A673 (cell line): Measurements from ENCODE around the gene UNC13C. TPM values are rescaled to one million over a fixed set of nuclear protein-coding genes. Genes with fewer than 3 reads are reported as not detected.

Source experiments
- BruUV-seq: library from RNA; stranded (reverse); fragments of 400-500 nt; replicated peaks from 2 replicates; lab custom pipeline; 2021; lab: Mats Ljungman, UMichigan
- CTCF ChIA-PET: fragments of 300-600 bp; sonication (Branson Sonifier 250); formaldehyde crosslinking; loops from one replicate; lab custom pipeline; 2022; ENCODE audit warnings: antibody characterized with exemption; lab: Charles Lee
- POLR2A ChIA-PET: fragments of 300-600 bp; sonication (Branson Sonifier 250); formaldehyde crosslinking; loops from one replicate; lab custom pipeline; 2022; ENCODE audit warnings: antibody characterized with exemption; ENCODE audit not compliant: low non-redundant PET; lab: Charles Lee
- DNase-seq: peaks from one replicate; pipeline ENCODE4 v3.0.0-alpha.2; 2015; ENCODE audit warnings: low spot score
- H3K27ac ChIP-seq: fragments of 200-600 bp; sonication (generic); 2 replicates; pipeline ENCODE4 v1.5.1; 2016; ENCODE audit warnings: mixed run types, low read depth, mild to moderate bottlenecking, mixed read lengths, antibody characterized with exemption, low read length; ENCODE audit not compliant: poor library complexity, severe bottlenecking
- H3K27me3 ChIP-seq: fragments of 200-600 bp; sonication (generic); replicated peaks from 2 replicates; pipeline ENCODE4 v1.6.1; 2017; ENCODE audit warnings: mixed run types, low read depth, mild to moderate bottlenecking, mixed read lengths, antibody characterized with exemption, low read length; ENCODE audit not compliant: insufficient read depth, poor library complexity
- H3K36me3 ChIP-seq: fragments of 200-600 bp; sonication (generic); 2 replicates; pipeline ENCODE4 v1.6.1; 2016; ENCODE audit warnings: mixed run types, mild to moderate bottlenecking, mixed read lengths, antibody characterized with exemption, low read length; ENCODE audit not compliant: insufficient read depth, poor library complexity, severe bottlenecking
- H3K4me1 ChIP-seq: fragments of 200-600 bp; sonication (generic); 2 replicates; pipeline ENCODE4 v1.6.1; 2017; ENCODE audit warnings: mixed run types, mild to moderate bottlenecking, mixed read lengths, antibody characterized with exemption, low read length; ENCODE audit not compliant: insufficient read depth, poor library complexity, severe bottlenecking
- H3K4me3 ChIP-seq: fragments of 200-600 bp; sonication (generic); 2 replicates; pipeline ENCODE4 v1.5.1; 2016; ENCODE audit warnings: low read depth, mixed run types, mild to moderate bottlenecking, mixed read lengths, low read length; ENCODE audit not compliant: poor library complexity, severe bottlenecking
- H3K9me3 ChIP-seq: fragments of 200-600 bp; sonication (generic); 2 replicates; pipeline ENCODE4 v1.6.1; 2016; ENCODE audit warnings: mixed run types, low read depth, mild to moderate bottlenecking, mixed read lengths, antibody characterized with exemption, low read length; ENCODE audit not compliant: poor library complexity, severe bottlenecking
- EZH2 ChIP-seq: fragments of 200-600 bp; sonication (generic); IDR thresholded peaks from 2 replicates; pipeline ENCODE4 v1.6.1; 2017; ENCODE audit warnings: borderline replicate concordance, low read depth, mild to moderate bottlenecking, mixed read lengths, antibody characterized with exemption, low read length; ENCODE audit not compliant: poor library complexity, severe bottlenecking
- intact Hi-C: fragments of 100-400 bp; cut with micrococcal nuclease; formaldehyde crosslinking; loops from one replicate; pipeline ENCODE4 v1.10.0; 2022; ENCODE audit not compliant: unreplicated experiment
- total RNA-seq: library from RNA; stranded (reverse); gene quantifications from 2 replicates; pipeline ENCODE4 v1.2.3, GENCODE V29; 2021
- TF ChIP-seq, protein P1 (sequence below): fragments of 300-800, 200-600 bp; sonication (generic); conservative IDR thresholded peaks from 2 replicates; pipeline ENCODE4 v1.5.1; 2017; ENCODE audit warnings: low read depth, mild to moderate bottlenecking, antibody characterized with exemption, low read length, moderate library complexity, mixed read lengths

Gene UNC13C
- total RNA-seq, 1 experiment from 2014 or later: not detected

DNA sequence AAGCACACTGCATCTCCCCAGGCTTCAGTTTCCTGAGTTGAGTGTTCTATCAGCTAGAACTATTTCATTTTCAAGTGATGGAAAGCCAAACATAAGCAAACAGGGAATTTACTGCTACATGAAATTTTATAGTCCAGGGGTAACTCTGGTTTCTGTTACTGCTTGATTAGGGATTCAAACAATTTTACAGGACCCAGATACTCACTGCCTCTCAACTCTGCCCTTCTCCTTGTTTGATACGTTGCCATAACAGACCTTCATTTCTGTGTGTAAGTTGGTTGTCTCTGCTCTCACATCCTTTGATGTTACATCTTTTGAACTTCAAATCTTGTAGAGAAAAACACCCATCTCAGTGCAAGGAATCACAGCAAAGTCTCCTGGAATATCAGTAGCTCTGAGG, 572.7 kb downstream of the UNC13C start:
- no peak for TF ChIP-seq EZH2
- TF ChIP-seq, protein P1, sequence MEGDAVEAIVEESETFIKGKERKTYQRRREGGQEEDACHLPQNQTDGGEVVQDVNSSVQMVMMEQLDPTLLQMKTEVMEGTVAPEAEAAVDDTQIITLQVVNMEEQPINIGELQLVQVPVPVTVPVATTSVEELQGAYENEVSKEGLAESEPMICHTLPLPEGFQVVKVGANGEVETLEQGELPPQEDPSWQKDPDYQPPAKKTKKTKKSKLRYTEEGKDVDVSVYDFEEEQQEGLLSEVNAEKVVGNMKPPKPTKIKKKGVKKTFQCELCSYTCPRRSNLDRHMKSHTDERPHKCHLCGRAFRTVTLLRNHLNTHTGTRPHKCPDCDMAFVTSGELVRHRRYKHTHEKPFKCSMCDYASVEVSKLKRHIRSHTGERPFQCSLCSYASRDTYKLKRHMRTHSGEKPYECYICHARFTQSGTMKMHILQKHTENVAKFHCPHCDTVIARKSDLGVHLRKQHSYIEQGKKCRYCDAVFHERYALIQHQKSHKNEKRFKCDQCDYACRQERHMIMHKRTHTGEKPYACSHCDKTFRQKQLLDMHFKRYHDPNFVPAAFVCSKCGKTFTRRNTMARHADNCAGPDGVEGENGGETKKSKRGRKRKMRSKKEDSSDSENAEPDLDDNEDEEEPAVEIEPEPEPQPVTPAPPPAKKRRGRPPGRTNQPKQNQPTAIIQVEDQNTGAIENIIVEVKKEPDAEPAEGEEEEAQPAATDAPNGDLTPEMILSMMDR: no peak
- no peak overlapping the region for H3K4me3 ChIP-seq
- POLR2A ChIA-PET: no interaction called here
- intact Hi-C loops: no loop called here
- H3K27ac ChIP-seq: no peak overlapping the region
- CTCF ChIA-PET: no interaction called here
- H3K9me3 ChIP-seq: no peaks in the 10 kb centered on the region
- no TSS peak for BruUV-seq
- DNase-seq: no peak
- no peaks in the 10 kb centered on the region for H3K27me3 ChIP-seq
- H3K36me3 ChIP-seq: no peaks in the 10 kb centered on the region
- no peaks in the 10 kb centered on the region for H3K4me1 ChIP-seq

DNA sequence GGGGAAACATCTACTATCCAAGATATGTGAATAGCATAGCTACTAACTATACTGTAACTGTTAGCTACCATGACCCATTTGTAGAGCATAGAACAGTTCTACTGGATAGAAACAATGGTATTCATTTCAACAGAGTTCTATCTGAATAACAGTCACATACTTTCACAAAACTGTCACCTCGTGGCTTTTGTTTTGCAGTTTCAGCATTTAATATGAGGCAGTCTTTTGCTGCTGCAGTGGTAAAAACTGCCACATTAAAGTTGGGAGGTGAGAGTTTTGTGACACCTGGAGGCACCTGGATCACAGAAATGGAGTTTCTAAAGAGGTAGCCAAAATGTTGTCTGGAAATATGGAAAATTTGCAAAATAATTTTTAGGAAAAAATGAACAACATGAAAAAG, 578.0 kb downstream of the UNC13C start:
- Histone ChIP-seq H3K4me3 (no peak overlapping the region), H3K9me3 (peaks cover 8% of the 10 kb centered on the region), H3K27ac (no peak overlapping the region), H3K36me3 (no peaks in the 10 kb centered on the region), H3K27me3 (no peaks in the 10 kb centered on the region), H3K4me1 (no peaks in the 10 kb centered on the region)
- no TSS peak for BruUV-seq
- no peak for TF ChIP-seq EZH2
- TF ChIP-seq, protein P1: no peak
- intact Hi-C loops: no loop called here
- POLR2A ChIA-PET: no interaction called here
- CTCF ChIA-PET: no interaction called here
- no peak for DNase-seq

DNA sequence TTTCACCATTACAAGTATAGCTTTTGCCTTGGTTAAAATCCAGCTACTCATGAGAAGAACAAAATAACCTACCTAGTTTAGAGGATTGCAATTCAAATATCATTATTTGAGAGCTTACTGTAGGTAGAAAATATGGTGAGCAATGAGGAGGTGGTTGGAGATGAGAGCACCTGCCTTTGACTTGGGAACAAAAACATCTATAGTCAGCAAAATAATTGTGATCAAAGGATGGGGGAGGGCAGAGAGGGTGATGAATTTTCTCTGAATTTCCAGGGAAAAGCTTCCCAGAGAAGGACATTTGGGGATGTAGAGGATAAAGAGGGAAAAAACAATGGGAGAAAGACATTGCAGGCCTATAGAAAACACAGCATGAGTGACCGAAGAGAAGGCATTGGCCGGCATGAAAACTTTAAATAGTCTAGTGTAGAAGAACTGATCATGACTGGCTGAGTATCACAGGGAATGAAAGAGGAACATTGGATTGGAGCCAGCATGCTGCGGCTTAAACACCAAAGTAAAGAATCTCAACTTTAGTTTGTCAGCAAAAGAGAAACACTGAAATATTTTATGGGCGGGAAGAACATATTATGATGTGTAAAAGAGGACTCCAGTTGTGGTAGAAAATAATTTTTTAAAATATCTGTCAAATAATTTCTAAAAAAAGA, 581.3 kb downstream of the UNC13C start:
- CTCF ChIA-PET: no interaction called here
- intact Hi-C loops: no loop called here

More for the DNA sequence above, 581.3 kb downstream of the UNC13C start:
- Histone ChIP-seq H3K4me3 (no peak overlapping the region), H3K9me3 (peaks cover 16% of the 10 kb centered on the region), H3K36me3 (no peaks in the 10 kb centered on the region), H3K27ac (no peak overlapping the region), H3K27me3 (no peaks in the 10 kb centered on the region), H3K4me1 (no peaks in the 10 kb centered on the region)
- no TSS peak for BruUV-seq
- POLR2A ChIA-PET: no interaction called here
- no peak for DNase-seq
- TF ChIP-seq, protein P1: no peak
